NT2/D1 (cell line): Measurements from ENCODE around the gene FOXP4.

Experiments used
- SUZ12 ChIP-seq: IDR thresholded peaks from 2 replicates; pipeline ENCODE4 v1.6.1; 2011; ENCODE audit not compliant: insufficient read length, insufficient read depth; ENCODE audit errors: extremely low read depth
- ZNF274 ChIP-seq: IDR thresholded peaks from 2 replicates; pipeline ENCODE4 v1.6.1; 2011; ENCODE audit warnings: mild to moderate bottlenecking, low read depth, low read length

- TF ChIP-seq SUZ12 = no peak
- TF ChIP-seq ZNF274 = no peak
Observed at GRCh38 chr6:41518118-41518517, 28.1 kb upstream of the FOXP4 start.
